Fibroblast of mammary gland (primary cell): ENCODE results near the gene SLC9A4.

Experiments
- DNase-seq: peaks from one replicate; pipeline ENCODE4 v3.0.0-alpha.2; 2010; ENCODE audit warnings: low read depth
- H3K4me3 ChIP-seq: 2 replicates; pipeline ENCODE4 v1.5.1; 2011; ENCODE audit warnings: low read depth, mild to moderate bottlenecking, low read length, moderate library complexity; ENCODE audit not compliant: control insufficient read depth
- CTCF ChIP-seq: conservative IDR thresholded peaks from 2 replicates; pipeline ENCODE4 v1.5.1; 2011; ENCODE audit warnings: low read depth, low read length, inconsistent platforms; ENCODE audit not compliant: control insufficient read depth, insufficient read depth

The SLC9A4 gene

GRCh38 chr2:102463160-102463559, 9.9 kb upstream of the SLC9A4 start:
- TF ChIP-seq CTCF, result no peak
- no peak overlapping the region for H3K4me3 ChIP-seq
- no peak for DNase-seq

- no peak for TF ChIP-seq CTCF
- no peak overlapping the region for H3K4me3 ChIP-seq
- DNase-seq, result no peak
Measured at GRCh38 chr2:102470168-102470567, 2.9 kb upstream of the SLC9A4 start.

- TF ChIP-seq CTCF, result no peak
- no peak overlapping the region for H3K4me3 ChIP-seq
Measured at GRCh38 chr2:102473631-102474030, 605 bp downstream of the SLC9A4 start.

GRCh38 chr2:102474785-102475184, 1.8 kb downstream of the SLC9A4 start:
- no peak for DNase-seq
- H3K4me3 ChIP-seq, result no peak overlapping the region
- TF ChIP-seq CTCF, result no peak

More at GRCh38 chr2:102473631-102474030, 605 bp downstream of the SLC9A4 start:
- no peak for DNase-seq

GRCh38 chr2:102478686-102479470, 5.9 kb downstream of the SLC9A4 start:
- DNase-seq, result no peak
- no peak overlapping the region for H3K4me3 ChIP-seq
- TF ChIP-seq CTCF, result no peak

GRCh38 chr2:102480285-102481195, 7.5 kb downstream of the SLC9A4 start:
- DNase-seq, result no peak
- no peak for TF ChIP-seq CTCF

More at GRCh38 chr2:102480285-102481195, 7.5 kb downstream of the SLC9A4 start:
- H3K4me3 ChIP-seq, result no peak overlapping the region
